ENCODE measurements around the gene TSPEAR.

The TSPEAR gene

DNA sequence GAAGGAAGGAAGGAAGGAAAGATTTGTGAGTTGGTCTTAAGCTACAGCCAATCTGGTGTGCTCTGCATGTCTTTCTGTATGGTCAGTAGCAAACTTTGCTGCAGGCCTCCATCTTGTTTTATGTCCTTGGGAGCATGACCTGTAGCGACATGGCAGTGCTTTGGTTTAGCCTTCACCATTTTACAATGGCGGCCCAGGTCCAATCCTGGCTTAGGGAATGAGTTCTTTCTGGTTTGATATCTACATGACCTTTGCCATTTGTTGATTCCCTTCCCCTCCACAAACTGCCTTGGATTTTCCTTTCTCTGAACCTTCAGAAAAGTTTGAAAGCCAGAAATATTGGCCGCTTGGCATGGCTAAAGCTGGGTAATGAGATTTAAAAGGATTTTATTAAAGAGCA is 30.5 kb upstream of the TSPEAR start:
- no peak for DNase-seq (ENCODE audit: low read depth, low spot score)

DNA sequence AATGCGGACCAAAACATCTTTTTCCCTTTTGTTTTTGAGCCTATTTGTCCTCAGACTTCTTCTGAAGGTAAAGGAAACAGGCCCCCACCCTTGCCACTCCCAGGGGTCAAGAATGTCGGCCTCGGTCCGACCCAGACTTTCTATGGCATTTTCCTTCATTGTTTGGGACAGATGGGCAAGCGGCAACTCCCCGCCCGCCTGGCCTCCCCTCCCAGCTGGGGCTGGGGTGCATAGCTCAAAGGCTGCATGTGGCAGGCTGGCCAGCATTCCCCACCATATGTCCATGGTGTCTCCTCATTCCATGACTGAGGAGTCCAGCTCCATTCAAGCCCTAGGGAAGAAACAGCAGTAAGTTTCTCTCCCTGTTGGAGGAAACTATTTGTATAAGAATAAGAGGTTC is 29.4 kb upstream of the TSPEAR start:
- DNase-seq (ENCODE audit: low read depth, low spot score) = no peak

DNA sequence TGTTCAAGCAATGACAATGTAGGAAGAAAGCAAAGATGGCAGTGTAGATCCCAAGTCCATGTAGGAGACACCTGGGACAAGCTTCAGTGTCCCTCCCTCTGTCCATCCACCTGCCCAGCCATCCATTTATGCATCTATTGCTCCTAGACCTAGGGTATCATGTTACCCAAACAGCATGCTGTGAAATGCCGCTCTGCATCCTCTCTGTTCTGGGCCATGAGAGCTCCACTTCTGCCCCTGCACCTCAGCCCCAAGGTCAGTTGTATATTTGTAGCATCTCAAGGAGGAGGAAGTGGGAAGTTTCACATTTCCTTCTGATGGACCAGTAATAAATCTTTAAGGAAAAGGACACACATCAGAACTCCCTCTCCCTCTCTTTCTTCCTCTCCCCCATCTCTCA is 27.9 kb upstream of the TSPEAR start:
- DNase-seq (ENCODE audit: low read depth, low spot score) = no peak

DNA sequence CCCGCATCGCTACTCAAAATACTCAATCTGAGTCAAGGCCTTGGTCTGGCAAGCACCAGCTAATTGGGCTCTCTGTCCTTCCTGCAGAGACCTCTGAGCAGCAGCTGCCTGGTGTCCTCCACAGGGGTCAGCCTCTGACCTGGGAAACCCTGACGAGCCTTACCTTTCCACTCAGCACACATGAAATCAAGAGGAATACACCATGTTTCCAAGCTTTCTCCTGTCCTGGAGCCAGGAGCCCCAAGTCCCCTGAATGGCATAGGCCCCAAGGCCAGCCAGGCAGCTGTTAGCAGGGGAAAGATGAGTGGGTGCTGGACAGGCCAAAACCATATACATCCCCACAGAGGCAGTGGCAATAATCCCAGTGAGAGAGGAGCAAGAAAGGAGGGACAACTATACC is 27.2 kb upstream of the TSPEAR start:
- no peak for DNase-seq (ENCODE audit: low read depth, low spot score)

DNA sequence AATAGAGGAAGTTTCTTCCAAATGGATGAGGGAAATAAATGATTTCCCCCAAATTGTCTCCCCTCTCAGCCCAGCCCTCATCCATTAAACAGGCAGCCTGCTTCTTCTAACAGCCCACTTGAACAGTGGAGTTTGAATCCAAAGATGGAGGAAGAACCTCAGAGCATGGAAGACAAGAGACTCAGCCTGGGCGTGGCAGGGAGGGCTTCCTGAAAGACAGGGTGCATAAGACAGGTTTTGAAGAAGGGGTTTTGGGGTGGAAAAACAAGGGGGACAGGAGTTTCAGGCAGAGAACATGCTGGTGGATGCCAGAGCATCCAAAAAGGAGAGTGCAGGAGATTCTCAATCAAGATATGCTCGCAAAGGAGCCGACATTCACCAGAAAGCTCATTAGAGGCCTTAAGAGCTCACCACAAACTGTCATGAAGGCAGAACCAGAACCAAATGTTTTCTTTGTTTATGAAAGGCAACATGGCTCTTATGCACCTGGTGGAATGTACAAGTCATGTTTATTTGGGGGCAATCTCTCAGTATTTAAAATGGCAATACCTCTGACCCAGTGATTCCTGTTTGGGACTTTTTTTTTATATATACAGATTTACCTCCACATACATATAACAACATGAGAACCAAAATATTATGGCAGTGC is 26.5 kb upstream of the TSPEAR start:
- peak; percentile 31 for DNase-seq (ENCODE audit: low read depth, low spot score)

DNA sequence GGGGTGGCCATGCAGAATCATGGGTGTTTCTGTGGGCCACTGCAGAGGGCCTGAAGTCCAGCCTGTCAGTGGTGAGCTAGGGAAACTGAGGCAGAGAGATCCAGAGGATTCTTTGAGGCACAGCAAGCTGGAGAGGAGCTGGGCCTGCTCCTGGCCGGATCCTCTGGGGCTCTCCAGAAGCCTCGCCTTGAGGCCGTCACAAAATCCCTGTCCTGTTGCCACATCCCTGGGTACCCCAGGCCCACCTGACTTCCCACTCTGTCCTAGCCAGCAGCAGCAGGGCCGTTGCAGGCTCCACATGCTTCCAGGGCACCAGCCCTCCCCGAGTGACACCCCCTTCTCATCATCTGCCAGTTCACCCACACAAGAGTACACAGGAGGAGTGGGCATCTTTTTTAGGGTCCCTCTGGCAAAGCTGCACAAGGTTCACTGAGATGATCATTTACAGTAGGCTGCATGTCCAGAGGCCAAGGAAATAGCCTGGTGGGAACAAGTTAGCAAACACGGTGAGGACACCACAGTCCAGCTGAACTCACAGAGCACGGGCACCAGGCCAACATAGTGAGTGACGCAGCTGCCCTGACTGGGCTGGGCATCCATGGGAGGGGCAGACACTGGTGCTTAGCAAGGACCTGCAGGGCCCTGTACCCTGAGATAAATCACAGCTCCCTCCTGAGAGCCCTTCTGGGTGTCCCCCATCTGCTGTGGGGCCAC is 25.1 kb upstream of the TSPEAR start:
- no peak for DNase-seq (ENCODE audit: low read depth, low spot score)

DNA sequence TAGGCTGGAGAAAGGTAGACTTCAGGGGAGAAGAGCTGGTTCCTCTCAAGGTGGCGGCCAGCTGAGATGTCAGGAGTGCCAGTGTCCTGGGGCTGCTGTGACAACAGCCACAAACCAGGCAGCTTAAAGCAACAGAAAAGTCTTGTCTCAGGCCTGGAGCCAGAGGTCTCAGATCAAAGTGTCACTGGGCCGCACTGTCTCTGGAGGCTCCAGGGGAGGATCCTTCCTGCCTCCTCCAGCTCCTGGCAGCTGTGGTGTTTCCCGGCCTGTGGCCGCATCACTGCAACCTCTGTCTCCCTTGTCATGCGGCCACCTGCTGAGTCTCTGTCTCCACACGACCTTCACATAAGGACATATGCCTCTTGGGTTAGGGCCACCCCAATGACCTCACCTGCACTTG is 24.4 kb upstream of the TSPEAR start:
- DNase-seq (ENCODE audit: low read depth, low spot score) = no peak

DNA sequence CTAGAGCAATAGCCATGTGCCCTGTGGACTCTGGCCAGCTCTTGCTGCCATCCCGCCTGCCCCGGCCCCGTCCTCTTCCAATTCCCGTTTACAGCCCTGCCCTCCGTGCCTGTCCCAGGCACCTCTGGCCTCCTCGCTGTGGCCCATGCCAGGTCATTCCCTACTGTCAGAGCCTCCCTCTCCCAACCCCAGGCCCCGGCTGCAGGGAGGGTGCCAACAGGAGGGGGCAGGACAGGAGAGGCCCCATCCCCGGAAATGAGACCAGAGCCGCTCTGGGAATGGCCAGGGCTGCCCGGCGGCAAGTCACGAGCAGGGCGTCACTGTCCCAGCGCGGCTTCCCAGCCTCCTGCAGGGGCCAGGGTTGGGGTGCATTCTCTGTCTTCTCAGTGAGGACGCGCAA is 23.5 kb upstream of the TSPEAR start:
- no peak for DNase-seq (ENCODE audit: low read depth, low spot score)

DNA sequence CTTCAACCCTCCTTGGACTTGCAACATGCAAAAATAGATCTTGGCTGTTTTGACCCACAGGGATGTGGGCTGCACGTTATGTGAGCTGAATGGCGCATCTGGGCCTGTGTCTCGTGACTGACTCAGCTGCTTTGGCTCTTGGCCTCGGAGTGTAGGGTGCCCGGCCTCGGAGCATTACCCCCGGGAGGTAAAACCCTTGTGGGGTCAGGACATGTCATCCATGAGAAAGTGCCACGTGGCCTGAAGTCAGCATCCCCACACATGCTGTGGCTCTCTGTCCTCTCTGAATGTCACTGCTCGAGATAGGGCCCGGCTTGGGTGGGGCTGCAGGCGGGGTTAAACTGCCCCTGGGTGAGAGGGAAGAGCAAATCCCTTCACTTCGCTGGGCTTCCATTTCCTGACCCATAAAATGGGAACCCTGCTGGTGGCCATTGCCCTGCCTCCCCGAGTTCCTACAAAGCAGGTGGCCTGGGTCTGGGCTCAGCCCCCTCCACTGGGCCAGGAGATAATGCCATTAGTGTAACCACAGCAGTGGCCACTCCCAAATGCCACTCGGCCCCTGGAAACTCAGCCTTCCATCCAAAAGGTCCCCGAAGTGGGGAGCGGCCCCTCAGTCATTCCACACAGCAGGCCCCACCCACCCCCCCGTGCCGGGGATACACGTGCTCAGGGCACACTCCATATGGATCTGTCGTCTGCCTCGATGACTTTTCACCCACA is 22.8 kb upstream of the TSPEAR start:
- no peak for DNase-seq (ENCODE audit: low read depth, low spot score)

DNA sequence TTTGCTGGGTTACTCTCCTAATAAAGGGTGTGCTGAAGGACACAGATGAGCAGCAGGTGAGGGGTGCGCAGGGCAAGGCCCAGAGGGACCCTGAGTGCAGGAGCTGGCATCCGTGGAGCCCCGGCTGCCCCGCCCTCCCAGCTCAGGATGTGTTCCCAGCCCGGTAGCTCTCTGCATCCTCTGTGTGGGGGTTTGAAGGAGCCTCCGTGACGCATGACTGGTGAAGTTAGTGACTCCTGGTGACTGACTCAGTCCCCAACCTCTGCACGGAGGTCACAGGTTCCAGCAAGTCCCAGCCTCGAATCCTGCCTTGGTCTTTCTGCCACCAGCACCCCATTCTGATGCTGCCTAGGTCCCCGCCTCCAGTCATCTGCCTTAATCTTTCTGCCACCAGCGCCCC is 21.6 kb upstream of the TSPEAR start:
- no peak for DNase-seq (ENCODE audit: low read depth, low spot score)

DNA sequence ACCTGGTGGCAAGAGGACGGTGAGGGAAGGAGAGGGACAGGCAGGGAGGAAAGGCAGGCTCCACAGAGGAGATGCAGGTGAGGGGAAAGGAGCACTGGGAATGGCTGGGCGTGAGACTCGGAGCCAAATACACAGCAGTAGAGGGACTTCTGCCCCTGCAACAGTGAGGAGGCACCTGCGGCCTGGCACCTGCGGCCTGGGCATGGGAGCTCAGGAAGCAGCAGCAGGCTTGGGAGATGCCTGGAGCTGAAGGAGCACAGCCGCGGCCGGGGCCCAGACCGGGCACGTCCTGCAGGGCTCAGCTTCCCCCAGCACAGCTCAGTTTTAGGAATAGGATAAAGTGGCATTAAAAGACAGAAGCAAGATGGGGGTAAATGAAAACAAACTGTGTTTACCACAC is 20.9 kb upstream of the TSPEAR start:
- DNase-seq (ENCODE audit: low read depth, low spot score) = no peak

DNA sequence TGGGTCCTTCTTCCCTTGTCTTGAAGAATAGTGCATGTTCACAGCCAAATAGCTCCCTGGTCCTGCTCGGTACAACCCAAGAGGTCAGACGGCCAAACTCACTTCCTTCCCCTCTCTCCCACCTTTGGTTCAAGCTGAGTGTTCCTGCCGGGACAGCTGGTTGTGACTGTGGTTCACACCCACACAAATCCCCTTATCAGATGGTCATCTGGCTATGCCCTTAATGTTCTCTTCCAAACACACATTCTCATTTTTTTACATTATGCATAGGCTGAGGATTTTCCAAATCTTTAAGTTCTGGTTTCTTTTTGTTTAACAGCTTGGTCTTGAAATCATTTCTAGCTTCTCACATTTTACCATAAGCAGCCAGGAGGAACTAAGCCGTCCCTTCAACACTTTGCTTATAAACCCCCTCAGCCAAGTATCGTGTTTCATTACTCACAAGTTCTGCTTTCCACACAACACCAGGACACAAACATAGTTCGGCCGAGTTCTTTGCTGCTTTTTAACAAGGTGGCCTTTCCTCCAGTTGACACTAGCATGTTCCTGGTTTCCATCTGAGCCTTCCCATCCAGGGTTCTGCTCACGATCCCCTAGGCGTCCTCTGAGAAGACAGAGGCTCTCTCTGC is 19.7 kb upstream of the TSPEAR start:
- no peak for DNase-seq (ENCODE audit: low read depth, low spot score)

DNA sequence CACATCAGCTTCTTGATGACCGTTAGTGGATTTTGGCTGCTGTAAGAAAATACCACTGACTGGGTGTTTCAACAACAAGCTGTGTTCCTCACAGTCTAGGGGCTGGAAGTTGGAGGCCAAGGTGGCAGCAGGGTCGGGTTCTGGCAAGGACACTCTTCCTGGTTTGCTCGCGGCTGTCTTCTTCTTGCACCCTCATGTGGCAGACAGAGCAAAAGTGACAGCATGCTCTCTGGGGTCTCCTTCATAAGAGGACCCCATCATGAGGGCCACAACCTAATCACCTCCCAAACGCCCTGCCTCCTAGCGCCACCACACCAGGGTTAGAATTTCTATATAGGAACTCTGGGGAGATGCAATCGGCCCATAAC is 18.6 kb upstream of the TSPEAR start:
- DNase-seq (ENCODE audit: low read depth, low spot score) = no peak

DNA sequence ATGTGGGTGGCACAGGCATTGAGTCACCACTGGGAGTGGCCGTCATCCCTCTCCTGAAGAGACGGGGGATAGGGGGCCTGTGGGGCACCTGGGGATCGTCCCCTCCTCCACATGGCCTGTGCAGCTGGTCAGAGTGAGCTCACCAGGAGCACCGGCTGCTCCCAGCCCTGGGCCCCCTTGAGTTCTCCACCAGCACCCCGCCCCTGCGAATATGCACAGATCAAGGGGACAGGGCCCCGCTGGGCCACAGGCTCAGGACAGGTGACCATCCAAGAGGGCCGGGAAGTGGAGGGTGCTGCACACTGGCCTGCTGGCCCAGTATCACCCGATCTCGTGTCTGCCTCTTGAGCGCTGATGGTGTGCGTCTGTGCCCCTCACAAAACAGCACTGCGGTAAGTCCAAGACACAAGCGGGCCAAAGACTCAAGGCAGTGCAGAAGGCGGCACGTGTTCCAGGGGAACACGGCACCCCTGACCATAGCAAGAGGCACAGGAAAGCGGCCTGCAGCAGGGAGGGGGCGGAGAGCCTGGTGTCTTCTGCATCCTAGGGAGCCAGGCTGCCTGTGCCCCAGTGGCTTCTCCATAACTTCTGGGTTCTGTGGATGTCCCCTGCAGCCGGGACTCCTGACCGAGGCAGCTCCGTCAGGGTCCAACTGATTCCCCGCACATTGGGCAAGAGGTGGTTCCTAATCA is 18.1 kb upstream of the TSPEAR start:
- no peak for DNase-seq (ENCODE audit: low read depth, low spot score)

DNA sequence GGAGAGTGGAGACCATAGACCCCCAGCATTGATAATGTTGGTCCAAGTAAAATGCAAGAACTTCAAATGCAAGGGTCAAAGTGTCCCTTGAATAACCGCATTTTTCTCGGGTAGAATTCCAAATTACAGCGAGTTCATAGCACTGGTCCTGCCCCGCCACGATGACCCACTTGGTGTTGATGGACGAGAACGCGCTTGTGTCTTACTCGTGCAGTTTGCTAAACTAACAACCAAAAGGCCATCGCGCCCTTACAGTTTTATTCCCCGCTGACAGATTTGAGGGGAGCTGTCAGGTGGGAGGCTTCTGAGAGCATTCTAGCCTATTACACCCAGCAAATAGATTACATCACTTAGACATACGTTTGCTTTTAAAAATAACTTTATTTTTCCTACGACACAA is 17.3 kb upstream of the TSPEAR start:
- DNase-seq (ENCODE audit: low read depth, low spot score) = no peak

DNA sequence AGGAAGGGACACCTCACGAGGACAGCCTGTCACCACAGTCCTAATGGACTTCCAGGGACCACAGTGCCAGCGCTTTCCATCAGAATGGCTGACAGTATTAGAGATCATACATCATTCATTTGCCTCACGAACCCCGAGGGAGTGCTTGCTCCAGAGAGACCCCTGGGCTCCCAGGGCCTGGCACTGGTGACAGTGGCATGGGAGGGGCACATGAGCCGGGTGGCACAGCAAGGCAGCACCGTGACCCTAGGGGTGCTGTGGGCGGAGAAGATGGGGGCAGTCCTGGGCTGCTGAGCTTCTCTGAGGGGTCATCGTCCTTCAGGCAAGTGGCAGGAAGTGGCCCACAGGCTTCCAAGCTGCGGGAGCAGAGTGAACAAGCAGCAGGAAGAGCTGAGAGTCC is 16.4 kb upstream of the TSPEAR start:
- DNase-seq (ENCODE audit: low read depth, low spot score) = no peak

DNA sequence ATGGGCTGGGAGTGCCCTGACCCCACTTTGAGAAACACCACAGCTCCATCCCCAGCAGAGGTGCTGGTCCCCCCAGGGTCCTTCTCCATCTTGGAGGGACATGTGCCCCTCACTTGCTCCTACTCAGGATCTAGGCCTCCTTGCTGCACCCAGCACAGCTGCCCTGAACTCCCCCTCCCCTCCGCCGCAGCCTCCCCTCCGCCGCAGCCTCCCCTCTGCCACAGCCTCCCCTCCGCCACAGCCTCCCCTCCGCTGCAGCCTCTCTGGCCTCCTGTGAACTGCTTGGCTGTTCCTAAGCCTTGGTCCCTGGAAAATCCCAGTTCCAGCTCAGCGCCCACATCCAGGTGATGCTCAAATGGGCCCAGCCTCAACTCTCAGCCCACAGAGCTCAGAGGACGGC is 15.9 kb upstream of the TSPEAR start:
- no peak for DNase-seq (ENCODE audit: low read depth, low spot score)

DNA sequence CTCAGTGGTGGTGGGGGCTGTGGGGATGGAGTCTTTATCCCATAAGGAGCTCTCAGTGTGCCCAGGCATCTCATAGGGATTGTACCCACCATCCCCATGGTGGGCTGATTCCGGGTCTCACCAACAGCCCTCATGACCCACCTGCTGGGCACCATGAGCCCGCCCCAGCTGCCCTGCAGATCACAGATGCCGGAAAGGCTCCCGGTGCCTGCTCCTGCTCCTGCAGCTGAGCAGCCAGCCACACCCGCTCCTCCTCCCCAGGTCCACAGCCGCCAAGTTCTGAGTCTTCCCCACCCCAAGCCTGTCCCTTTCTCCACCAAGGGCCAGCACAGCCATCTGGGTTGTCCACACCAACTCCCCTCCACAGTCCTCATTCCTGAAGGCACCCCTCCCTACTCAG is 15.5 kb upstream of the TSPEAR start:
- DNase-seq (ENCODE audit: low read depth, low spot score) = no peak

DNA sequence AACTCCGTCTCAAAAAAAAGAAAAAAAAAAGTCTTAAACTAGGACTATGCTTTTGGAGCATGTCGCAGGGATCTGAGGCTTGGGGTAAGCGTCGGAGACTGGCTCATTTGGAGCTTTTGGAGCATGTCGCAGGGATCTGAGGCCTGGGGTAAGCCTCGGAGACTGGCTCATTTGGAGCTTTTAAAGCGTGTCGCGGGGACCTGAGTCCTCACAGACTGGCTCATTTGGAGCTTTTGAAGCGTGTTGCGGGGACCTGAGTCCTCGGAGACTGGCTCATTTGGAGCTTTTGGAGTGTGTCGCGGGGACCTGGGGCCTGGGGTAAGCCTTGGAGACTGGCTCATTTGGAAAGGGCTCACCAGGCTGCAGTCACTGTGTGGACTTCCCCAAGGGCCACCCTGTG is 13.6 kb upstream of the TSPEAR start:
- DNase-seq (ENCODE audit: low read depth, low spot score) = no peak

DNA sequence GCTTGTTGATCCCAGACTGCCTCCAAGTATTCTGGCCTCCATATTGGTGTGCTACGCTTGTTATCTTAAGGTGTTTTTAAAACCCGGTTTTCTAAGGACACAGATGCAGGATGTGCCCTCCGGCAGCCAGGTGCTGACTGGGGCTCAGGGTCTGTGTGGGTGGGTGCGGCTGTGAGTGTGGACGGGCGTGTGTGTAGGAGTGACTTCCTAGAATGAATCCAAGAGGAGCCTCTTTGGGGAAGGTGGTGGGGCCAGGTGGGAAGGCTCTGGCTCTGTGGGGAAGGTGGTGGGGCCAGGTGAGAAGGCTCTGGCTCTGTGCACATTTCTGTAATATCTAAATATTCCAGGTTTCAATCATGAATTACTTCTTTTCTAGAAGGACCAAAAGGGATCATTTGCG is 12.8 kb upstream of the TSPEAR start:
- DNase-seq (ENCODE audit: low read depth, low spot score) = no peak

DNA sequence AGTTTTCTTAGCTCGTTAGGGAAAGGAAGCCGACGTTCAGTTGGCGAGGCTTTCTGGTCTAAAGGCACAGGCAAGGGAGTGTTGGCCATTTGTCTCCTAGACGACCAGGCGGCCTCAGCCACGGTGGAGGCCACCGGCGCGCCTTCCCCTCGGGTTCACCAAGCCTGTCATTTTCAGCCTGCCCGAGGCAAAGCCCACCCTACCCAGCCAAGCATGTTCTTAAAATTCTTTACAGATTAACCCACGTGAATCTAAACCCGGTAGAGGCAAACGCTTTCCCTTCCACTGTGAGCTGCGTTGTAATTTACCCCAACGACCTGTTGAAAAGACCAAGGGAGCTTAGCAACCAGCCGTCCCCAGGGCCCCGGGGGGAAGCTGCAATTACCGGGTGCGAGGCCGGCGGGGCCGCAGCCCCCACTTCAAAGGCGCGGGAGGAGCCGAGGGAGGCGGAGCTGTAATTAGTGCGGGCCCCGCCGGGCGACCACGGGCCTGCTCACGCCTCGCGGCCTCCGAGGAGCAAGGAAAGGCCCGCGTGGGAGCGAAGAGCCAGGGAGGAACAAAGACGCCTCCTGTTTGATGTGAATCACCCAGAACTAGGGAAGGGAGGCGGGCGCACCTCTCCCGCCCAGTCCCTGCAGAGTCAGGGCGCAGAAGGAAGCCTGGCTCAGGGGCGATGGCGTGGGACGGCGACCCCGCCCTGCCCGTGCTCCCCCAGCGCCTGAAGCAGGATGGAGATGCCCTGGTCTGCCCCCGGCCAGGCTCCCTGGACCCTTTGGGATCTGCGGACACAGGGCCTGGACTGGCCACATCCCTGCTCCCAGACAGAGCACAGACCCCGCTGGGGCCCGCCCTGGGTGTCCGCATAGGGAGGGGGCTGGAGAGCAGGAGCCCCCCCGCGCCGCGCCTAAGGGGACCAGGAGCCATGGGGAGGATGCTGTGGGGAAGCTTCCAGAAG is 12.1 kb upstream of the TSPEAR start:
- no peak for DNase-seq (ENCODE audit: low read depth, low spot score)
